Measurements from ENCODE around the gene CCS.
"Not testable (repeated sequence)": the region's sequence is repeated elsewhere in the genome, so short reads cannot be mapped to it uniquely, and the experiment has no call there.

The CCS gene

DNA sequence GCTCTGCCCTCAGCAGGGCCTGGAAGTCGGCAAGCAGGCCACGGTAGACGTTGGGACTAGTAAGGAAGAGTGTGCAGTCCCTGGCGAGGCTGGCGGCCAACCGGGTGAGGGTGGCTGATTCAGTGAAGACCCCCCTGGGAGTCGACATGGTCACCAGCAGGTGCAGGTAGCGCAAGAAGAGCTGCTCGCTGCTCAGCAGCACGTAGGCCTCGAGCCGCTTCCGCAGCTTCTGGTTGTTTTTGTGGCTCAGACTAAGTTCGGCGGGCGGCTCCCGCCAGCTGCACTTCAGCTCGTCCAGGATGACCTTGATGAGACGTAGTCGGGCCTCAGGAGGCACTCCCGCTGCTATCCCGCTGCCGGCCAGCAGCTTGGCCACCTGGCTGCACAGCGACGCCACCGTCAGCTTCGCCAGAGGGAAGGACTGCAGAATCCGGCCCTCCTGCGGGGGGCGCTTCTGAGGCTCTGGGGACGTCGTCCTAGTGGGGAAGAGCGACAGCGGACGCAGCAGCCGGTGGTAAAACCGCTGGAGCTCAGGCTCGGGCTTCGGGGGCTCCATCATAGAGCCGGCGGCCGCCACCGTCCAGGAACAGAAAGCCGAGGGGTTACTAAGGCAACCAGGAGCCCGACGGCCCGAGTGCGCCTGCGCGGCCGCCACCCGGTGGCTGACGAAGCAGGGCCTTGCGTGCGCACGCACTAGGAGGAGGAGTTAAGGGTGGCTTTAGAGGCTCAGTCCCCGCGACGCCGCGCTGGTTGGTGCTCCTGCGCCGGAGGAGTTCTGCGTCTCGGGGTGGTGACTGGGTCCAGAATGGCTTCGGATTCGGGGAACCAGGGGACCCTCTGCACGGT, at the start of gene CCS, which contains the start of gene CCDC87:
CCS (plus strand) TSS at position 729 of the 846 bp plus-strand sequence; CDS start at position 806, 77 bp downstream.
CCDC87 (minus strand) TSS at position 607 of the 846 bp plus-strand sequence; CDS start at position 559, 48 bp downstream.
- DNase-seq (ENCODE audit: low read depth): peak; percentile 75
- H3K4me3 ChIP-seq (ENCODE audit: low read depth, low read length): peak within 1 kb of the TSS; percentile 94
- TF ChIP-seq CTCF (IDR thresholded peaks at IDR 0.05; ENCODE audit: control insufficient read depth, extremely low read depth, insufficient read depth): peak; percentile 63

DNA sequence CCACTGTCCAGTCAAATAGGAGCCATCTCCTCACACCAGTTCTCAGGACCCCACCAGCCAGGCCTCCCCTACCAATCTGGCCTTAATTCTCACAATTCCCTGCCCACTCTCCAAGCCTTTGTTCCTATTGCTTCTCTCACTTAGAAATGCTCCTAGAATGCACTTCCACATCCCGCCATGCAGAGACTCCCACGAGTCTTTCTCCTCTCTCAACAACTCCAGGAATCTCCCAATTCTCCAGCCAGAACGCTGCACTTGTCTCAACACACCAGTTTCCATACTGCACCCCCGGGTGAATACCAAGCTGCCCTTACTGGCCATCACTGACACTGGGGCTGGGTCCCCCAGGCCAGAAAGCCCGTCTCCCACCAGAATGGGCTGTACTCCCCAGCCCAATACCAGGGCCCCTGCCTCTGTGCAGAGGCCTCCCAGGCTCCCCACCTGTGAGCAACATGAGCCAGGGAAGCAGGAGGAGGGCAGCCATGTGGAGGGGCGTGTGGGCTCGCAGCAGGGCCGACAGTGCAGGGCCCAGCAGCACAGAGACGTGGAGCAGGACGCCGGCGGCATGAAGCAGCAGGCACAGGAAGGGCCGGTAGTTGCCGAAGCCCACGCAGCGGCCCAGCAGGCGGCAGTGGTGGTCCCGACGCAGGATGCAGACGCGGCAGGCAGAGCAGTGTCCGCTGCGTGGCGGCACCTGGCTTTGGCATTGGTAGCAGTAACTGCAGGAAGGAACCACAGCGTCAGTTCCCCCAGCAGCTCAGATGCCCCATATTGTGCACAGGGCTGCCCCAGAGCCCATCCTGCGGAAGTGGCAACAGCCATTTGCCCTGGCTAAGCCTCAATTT, 49.5 kb upstream of the CCS start:
- TF ChIP-seq CTCF (IDR thresholded peaks at IDR 0.05; ENCODE audit: control insufficient read depth, extremely low read depth, insufficient read depth): no peak
- no peak overlapping the region for H3K4me3 ChIP-seq (ENCODE audit: low read depth, low read length)
- DNase-seq (ENCODE audit: low read depth): no peak

DNA sequence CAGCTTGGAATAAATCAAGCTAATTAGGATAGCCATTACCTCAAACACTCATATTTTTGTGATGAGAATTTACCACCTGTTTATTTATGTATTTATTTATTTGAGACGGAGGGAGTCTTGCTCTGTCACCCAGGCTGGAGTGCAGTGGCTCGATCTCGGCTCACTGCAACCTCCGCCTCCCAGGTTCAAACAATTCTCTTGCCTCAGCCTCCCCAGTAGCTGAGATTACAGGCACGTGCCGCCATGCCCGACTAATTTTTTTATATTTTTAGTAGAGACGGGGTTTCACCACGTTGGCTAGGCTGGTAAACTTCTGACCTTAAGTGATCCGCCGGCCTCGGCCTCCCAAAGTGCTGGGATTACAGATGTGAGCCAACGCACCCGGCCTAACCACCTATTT, 48.0 kb upstream of the CCS start:
- H3K4me3 ChIP-seq (ENCODE audit: low read depth, low read length): peak overlapping the region; percentile 76
- not testable (repeated sequence) for DNase-seq (ENCODE audit: low read depth)

GRCh38 chr11:66545701-66546367, 47.2 kb upstream of the CCS start, which contains the start of gene ZDHHC24:
TSS of gene ZDHHC24 (minus strand) at chr11:66546048. CDS start at chr11:66546003, 45 bp downstream.
- peak; percentile 89 for DNase-seq (ENCODE audit: low read depth)
- H3K4me3 ChIP-seq (ENCODE audit: low read depth, low read length): peak within 1 kb of the TSS; percentile 76
- TF ChIP-seq CTCF (IDR thresholded peaks at IDR 0.05; ENCODE audit: control insufficient read depth, extremely low read depth, insufficient read depth): no peak

DNA sequence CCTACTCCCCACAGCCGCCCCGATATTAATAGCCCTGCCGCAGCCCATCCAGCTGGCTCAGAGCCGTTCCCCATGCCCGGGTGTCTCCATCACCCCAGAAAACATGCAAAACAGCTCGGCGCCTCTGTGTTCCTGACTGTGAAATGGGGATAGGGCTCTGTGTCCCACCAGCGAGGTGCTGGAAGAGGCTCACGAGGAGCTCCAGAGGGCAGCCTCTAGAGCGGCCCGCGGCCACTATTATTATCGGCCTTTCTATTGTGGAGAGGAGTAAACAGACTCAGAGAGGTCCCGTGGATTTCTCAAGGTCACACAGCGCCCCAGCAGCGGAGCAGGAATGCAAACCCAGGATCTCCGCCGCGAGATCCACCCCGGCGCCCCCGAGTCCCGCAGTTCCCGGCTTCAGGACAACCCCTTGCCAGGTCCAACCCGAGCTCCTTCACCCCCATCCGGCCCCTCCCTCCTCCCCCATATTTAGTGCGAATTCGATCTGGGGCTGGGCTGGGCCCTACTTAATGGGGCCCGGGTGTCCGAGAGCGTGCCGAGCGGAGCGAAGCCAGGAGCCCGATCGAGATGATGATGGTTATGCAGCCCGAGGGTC, 46.5 kb upstream of the CCS start, which contains the start of gene ACTN3:
ACTN3 (plus strand) TSS at position 536 of the 598 bp plus-strand sequence; CDS start at position 571, 35 bp downstream.
- no peak for DNase-seq (ENCODE audit: low read depth)
- TF ChIP-seq CTCF (IDR thresholded peaks at IDR 0.05; ENCODE audit: control insufficient read depth, extremely low read depth, insufficient read depth): no peak
- peak within 1 kb of the TSS; percentile 76 for H3K4me3 ChIP-seq (ENCODE audit: low read depth, low read length)

GRCh38 chr11:66546966-66547661, 45.9 kb upstream of the CCS start:
- no peak for DNase-seq (ENCODE audit: low read depth)
- TF ChIP-seq CTCF (IDR thresholded peaks at IDR 0.05; ENCODE audit: control insufficient read depth, extremely low read depth, insufficient read depth): no peak
- H3K4me3 ChIP-seq (ENCODE audit: low read depth, low read length): no peak overlapping the region
